HepG2 (cell line): ENCODE data around the gene CT45A10.
"Not testable (repeated sequence)": the region's sequence is repeated elsewhere in the genome, so short reads cannot be mapped to it uniquely, and the experiment has no call there.

ENCODE experiments used
- ATF7 ChIP-seq, 2 experiments: fragments of 450-650 bp in 1 of 2; sonication (generic) in 1 of 2; formaldehyde crosslinking in 1 of 2; IDR thresholded peaks; 2 replicates each; pipeline versions ENCODE4 v1.4.0 to v1.6.1; 2016 to 2020; ENCODE audit warnings: antibody characterized with exemption in 1 of 2, mild to moderate bottlenecking in 1 of 2, missing genetic modification reagents in 1 of 2
- FOXP1 ChIP-seq, 2 experiments: fragments of 450-650 bp in 1 of 2; IDR thresholded peaks; 2 replicates each; pipeline ENCODE4 v1.6.1; 2017 to 2018; ENCODE audit warnings: antibody characterized with exemption in 1 of 2
- PCBP2 ChIP-seq: fragments of 200-400 bp; formaldehyde crosslinking; optimal IDR thresholded peaks from 2 replicates; pipeline ENCODE3; 2018; ENCODE audit warnings: low read length, low read depth; ENCODE audit not compliant: poor library complexity, severe bottlenecking
- SALL2 ChIP-seq: sonication (generic); formaldehyde crosslinking; IDR thresholded peaks from 2 replicates; pipeline ENCODE4 v1.8.1; 2023; ENCODE audit warnings: mild to moderate bottlenecking, missing genetic modification reagents, inconsistent platforms
- ZNF12 ChIP-seq: sonication (generic); formaldehyde crosslinking; IDR thresholded peaks from 2 replicates; pipeline ENCODE4 v1.5.0; 2020; ENCODE audit warnings: missing genetic modification reagents
- ZNF124 ChIP-seq: sonication (generic); formaldehyde crosslinking; IDR thresholded peaks from 2 replicates; pipeline ENCODE4 v1.4.0; 2020; ENCODE audit warnings: missing genetic modification reagents
- ZNF546 ChIP-seq: sonication (generic); formaldehyde crosslinking; conservative IDR thresholded peaks from 2 replicates; pipeline ENCODE4 v1.8.1; 2023; ENCODE audit warnings: mild to moderate bottlenecking, missing genetic modification reagents
- TF ChIP-seq, protein P1 (sequence below): sonication (generic); formaldehyde crosslinking; IDR thresholded peaks from 2 replicates; pipeline ENCODE4 v1.5.0; 2020; ENCODE audit warnings: mild to moderate bottlenecking, missing genetic modification reagents, moderate library complexity
- TF ChIP-seq, protein P2 (sequence below): sonication (generic); formaldehyde crosslinking; IDR thresholded peaks from 2 replicates; pipeline ENCODE4 v1.8.0; 2022; ENCODE audit warnings: mild to moderate bottlenecking, missing genetic modification reagents, moderate library complexity
- TF ChIP-seq, protein P3 (sequence below): sonication (generic); formaldehyde crosslinking; IDR thresholded peaks from 2 replicates; pipeline ENCODE4 v1.4.0; 2020; ENCODE audit warnings: missing genetic modification reagents
- TF ChIP-seq, protein P4 (sequence below): sonication (generic); formaldehyde crosslinking; IDR thresholded peaks from 2 replicates; pipeline ENCODE4 v1.4.0; 2020; ENCODE audit warnings: mild to moderate bottlenecking, missing genetic modification reagents
- TF ChIP-seq, protein P5 (sequence below): sonication (generic); formaldehyde crosslinking; conservative IDR thresholded peaks from 2 replicates; pipeline ENCODE4 v1.5.0; 2020; ENCODE audit warnings: missing genetic modification reagents
- TF ChIP-seq, protein P6 (sequence below): sonication (generic); formaldehyde crosslinking; IDR thresholded peaks from 2 replicates; pipeline ENCODE4 v1.8.1; 2023; ENCODE audit warnings: mild to moderate bottlenecking, missing genetic modification reagents, borderline replicate concordance
- TF ChIP-seq, protein P7 (sequence below): sonication (generic); IDR thresholded peaks from 2 replicates; pipeline ENCODE4 v1.6.1; 2016; ENCODE audit warnings: low read depth, borderline replicate concordance

DNA sequence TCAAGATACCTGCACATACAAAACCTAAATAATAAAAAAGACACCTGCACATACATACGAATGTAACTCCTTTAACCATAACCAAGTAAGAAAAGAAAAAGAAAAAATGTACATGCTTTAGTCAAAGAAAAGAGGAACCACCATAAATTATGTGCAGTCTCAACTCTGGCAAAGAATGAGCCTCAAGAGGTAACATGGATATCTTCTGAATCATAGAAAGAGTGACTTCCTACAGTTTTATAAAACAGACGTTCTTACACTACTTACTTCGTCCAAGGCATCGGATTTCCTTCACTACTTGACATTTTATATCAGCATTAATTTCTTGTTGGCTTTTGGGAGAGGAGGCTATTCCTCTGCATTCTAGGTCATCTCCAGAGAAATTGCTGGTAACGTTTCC lies 10.5 kb downstream of the CT45A10 start:
- TF ChIP-seq, protein P1, sequence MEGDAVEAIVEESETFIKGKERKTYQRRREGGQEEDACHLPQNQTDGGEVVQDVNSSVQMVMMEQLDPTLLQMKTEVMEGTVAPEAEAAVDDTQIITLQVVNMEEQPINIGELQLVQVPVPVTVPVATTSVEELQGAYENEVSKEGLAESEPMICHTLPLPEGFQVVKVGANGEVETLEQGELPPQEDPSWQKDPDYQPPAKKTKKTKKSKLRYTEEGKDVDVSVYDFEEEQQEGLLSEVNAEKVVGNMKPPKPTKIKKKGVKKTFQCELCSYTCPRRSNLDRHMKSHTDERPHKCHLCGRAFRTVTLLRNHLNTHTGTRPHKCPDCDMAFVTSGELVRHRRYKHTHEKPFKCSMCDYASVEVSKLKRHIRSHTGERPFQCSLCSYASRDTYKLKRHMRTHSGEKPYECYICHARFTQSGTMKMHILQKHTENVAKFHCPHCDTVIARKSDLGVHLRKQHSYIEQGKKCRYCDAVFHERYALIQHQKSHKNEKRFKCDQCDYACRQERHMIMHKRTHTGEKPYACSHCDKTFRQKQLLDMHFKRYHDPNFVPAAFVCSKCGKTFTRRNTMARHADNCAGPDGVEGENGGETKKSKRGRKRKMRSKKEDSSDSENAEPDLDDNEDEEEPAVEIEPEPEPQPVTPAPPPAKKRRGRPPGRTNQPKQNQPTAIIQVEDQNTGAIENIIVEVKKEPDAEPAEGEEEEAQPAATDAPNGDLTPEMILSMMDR (CRISPR knock-in tag), result not testable (repeated sequence)
- TF ChIP-seq, protein P2, sequence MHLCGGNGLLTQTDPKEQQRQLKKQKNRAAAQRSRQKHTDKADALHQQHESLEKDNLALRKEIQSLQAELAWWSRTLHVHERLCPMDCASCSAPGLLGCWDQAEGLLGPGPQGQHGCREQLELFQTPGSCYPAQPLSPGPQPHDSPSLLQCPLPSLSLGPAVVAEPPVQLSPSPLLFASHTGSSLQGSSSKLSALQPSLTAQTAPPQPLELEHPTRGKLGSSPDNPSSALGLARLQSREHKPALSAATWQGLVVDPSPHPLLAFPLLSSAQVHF (CRISPR knock-in tag), result not testable (repeated sequence)
- not testable (repeated sequence) for TF ChIP-seq SALL2 (CRISPR knock-in tag); PCBP2; FOXP1 (IDR thresholded peaks at IDR 0.05); FOXP1 (CRISPR knock-in tag; IDR thresholded peaks at IDR 0.05); ZNF12; ZNF546; ATF7 (IDR thresholded peaks at IDR 0.05); ATF7 (CRISPR knock-in tag; IDR thresholded peaks at IDR 0.05); ZNF124 (CRISPR knock-in tag)
- TF ChIP-seq, protein P3, sequence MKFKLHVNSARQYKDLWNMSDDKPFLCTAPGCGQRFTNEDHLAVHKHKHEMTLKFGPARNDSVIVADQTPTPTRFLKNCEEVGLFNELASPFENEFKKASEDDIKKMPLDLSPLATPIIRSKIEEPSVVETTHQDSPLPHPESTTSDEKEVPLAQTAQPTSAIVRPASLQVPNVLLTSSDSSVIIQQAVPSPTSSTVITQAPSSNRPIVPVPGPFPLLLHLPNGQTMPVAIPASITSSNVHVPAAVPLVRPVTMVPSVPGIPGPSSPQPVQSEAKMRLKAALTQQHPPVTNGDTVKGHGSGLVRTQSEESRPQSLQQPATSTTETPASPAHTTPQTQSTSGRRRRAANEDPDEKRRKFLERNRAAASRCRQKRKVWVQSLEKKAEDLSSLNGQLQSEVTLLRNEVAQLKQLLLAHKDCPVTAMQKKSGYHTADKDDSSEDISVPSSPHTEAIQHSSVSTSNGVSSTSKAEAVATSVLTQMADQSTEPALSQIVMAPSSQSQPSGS (CRISPR knock-in tag), result not testable (repeated sequence)
- TF ChIP-seq, protein P4, sequence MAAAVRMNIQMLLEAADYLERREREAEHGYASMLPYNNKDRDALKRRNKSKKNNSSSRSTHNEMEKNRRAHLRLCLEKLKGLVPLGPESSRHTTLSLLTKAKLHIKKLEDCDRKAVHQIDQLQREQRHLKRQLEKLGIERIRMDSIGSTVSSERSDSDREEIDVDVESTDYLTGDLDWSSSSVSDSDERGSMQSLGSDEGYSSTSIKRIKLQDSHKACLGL (CRISPR knock-in tag), result not testable (repeated sequence)
- TF ChIP-seq, protein P5, sequence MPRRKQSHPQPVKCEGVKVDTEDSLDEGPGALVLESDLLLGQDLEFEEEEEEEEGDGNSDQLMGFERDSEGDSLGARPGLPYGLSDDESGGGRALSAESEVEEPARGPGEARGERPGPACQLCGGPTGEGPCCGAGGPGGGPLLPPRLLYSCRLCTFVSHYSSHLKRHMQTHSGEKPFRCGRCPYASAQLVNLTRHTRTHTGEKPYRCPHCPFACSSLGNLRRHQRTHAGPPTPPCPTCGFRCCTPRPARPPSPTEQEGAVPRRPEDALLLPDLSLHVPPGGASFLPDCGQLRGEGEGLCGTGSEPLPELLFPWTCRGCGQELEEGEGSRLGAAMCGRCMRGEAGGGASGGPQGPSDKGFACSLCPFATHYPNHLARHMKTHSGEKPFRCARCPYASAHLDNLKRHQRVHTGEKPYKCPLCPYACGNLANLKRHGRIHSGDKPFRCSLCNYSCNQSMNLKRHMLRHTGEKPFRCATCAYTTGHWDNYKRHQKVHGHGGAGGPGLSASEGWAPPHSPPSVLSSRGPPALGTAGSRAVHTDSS (CRISPR knock-in tag), result not testable (repeated sequence)
- TF ChIP-seq, protein P6, sequence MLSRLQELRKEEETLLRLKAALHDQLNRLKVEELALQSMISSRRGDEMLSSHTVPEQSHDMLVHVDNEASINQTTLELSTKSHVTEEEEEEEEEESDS, result not testable (repeated sequence)
- TF ChIP-seq, protein P7, sequence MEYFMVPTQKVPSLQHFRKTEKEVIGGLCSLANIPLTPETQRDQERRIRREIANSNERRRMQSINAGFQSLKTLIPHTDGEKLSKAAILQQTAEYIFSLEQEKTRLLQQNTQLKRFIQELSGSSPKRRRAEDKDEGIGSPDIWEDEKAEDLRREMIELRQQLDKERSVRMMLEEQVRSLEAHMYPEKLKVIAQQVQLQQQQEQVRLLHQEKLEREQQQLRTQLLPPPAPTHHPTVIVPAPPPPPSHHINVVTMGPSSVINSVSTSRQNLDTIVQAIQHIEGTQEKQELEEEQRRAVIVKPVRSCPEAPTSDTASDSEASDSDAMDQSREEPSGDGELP, result not testable (repeated sequence)
